GM19395 (cell line): ENCODE results near the gene SATB1.
"Not testable (repeated sequence)": the region's sequence is repeated elsewhere in the genome, so short reads cannot be mapped to it uniquely, and the experiment has no call there.

ENCODE experiments used
- ATAC-seq: cut with Tn5 transposase; IDR thresholded peaks from one replicate; pipeline ENCODE4 v1.9.1; 2021; ENCODE audit warnings: mild to moderate bottlenecking, moderate library complexity; ENCODE audit not compliant: unreplicated experiment

Gene SATB1

GRCh38 chr3:18355832-18356231 lies 69.3 kb downstream of the SATB1 start:
- no peak for ATAC-seq

- no peak for ATAC-seq
These were observed 70.4 kb downstream of the SATB1 start for GRCh38 chr3:18354701-18355100.

- ATAC-seq = no peak
These were observed 73.1 kb downstream of the SATB1 start for GRCh38 chr3:18351823-18352744.

- no peak for ATAC-seq
These were observed 74.0 kb downstream of the SATB1 start for GRCh38 chr3:18351069-18351628.

- no peak for ATAC-seq
These were observed 75.8 kb downstream of the SATB1 start for GRCh38 chr3:18349197-18349798.

GRCh38 chr3:18346097-18346496 lies 79.0 kb downstream of the SATB1 start:
- ATAC-seq = no peak

- ATAC-seq = no peak
These were observed 80.1 kb downstream of the SATB1 start for GRCh38 chr3:18345015-18345367.

GRCh38 chr3:18344306-18345014 lies 80.7 kb downstream of the SATB1 start:
- ATAC-seq = no peak

GRCh38 chr3:18343809-18344208 lies 81.3 kb downstream of the SATB1 start:
- no peak for ATAC-seq

GRCh38 chr3:18338827-18339514 lies 86.2 kb downstream of the SATB1 start:
- ATAC-seq = no peak

- ATAC-seq = no peak
These were observed 87.9 kb downstream of the SATB1 start for GRCh38 chr3:18337231-18337630.

- no peak for ATAC-seq
These were observed 90.1 kb downstream of the SATB1 start for GRCh38 chr3:18334837-18335601.

GRCh38 chr3:18330772-18331441 lies 94.2 kb downstream of the SATB1 start:
- not testable (repeated sequence) for ATAC-seq

- ATAC-seq = no peak
These were observed 117.0 kb downstream of the SATB1 start for GRCh38 chr3:18308096-18308650.

GRCh38 chr3:18307529-18307928 lies 117.6 kb downstream of the SATB1 start:
- no peak for ATAC-seq

- ATAC-seq = no peak
These were observed 122.6 kb downstream of the SATB1 start for GRCh38 chr3:18302517-18302916.

- ATAC-seq = no peak
These were observed 123.4 kb downstream of the SATB1 start for GRCh38 chr3:18301781-18302180.

- ATAC-seq = no peak
These were observed 124.2 kb downstream of the SATB1 start for GRCh38 chr3:18300916-18301315.

GRCh38 chr3:18297126-18297525 lies 128.0 kb downstream of the SATB1 start:
- ATAC-seq = no peak
